HepG2 (cell line): ENCODE measurements around the gene PRKAR1B. TPM values are rescaled to one million over a fixed set of nuclear protein-coding genes. Genes with fewer than 3 reads are reported as not detected.

Source experiments
- CENPT ChIP-seq: sonication (generic); formaldehyde crosslinking; IDR thresholded peaks from 2 replicates; pipeline ENCODE4 v1.8.0; 2022; ENCODE audit warnings: low read depth, mild to moderate bottlenecking, moderate library complexity, missing genetic modification reagents
- DPF2 ChIP-seq: sonication (generic); formaldehyde crosslinking; IDR thresholded peaks from 2 replicates; pipeline ENCODE4 v1.4.0; 2020; ENCODE audit warnings: mild to moderate bottlenecking, low read depth, missing genetic modification reagents, borderline replicate concordance
- EEA1 ChIP-seq: sonication (generic); formaldehyde crosslinking; IDR thresholded peaks from 2 replicates; pipeline ENCODE4 v1.5.1; 2020; ENCODE audit warnings: mild to moderate bottlenecking, missing genetic modification reagents, borderline replicate concordance
- FOSL2 ChIP-seq: sonication (generic); formaldehyde crosslinking; IDR thresholded peaks from 2 replicates; pipeline ENCODE4 v1.4.0; 2020; ENCODE audit warnings: missing genetic modification reagents
- GTF2F1 ChIP-seq: fragments of 150-350 bp; IDR thresholded peaks from 2 replicates; pipeline ENCODE4 v1.6.1; 2014; ENCODE audit warnings: low read length
- KDM5A ChIP-seq: fragments of 200-600 bp; sonication (generic); IDR thresholded peaks from 2 replicates; pipeline ENCODE4 v1.7.0; 2018; ENCODE audit warnings: antibody characterized with exemption, mild to moderate bottlenecking, low read length, borderline replicate concordance
- KLF16 ChIP-seq, 2 experiments: sonication (generic) in 1 of 2; formaldehyde crosslinking in 1 of 2; IDR thresholded peaks; 2 replicates each; pipeline versions ENCODE4 v1.6.1 to v1.8.0; 2016 to 2023; ENCODE audit warnings: missing genetic modification reagents in 2 of 2, missing compliant biosample characterization in 1 of 2
- PBX2 ChIP-seq: IDR thresholded peaks from 2 replicates; pipeline ENCODE4 v1.6.1; 2016; ENCODE audit warnings: control low read depth
- POGZ ChIP-seq: sonication (generic); formaldehyde crosslinking; IDR thresholded peaks from 2 replicates; pipeline ENCODE4 v1.4.0; 2020; ENCODE audit warnings: mild to moderate bottlenecking, missing genetic modification reagents
- POLR2AphosphoS5 ChIP-seq: IDR thresholded peaks from 2 replicates; pipeline ENCODE4 v1.6.1; 2012; ENCODE audit warnings: low read depth, low read length
- RXRA ChIP-seq: sonication (generic); formaldehyde crosslinking; IDR thresholded peaks from 2 replicates; pipeline ENCODE4 v1.5.1; 2020; ENCODE audit warnings: missing genetic modification reagents
- SMYD3 ChIP-seq: sonication (generic); formaldehyde crosslinking; IDR thresholded peaks from 2 replicates; pipeline ENCODE4 v1.8.1; 2023; ENCODE audit warnings: mild to moderate bottlenecking, missing genetic modification reagents
- THAP11 ChIP-seq: IDR thresholded peaks from 2 replicates; pipeline ENCODE4 v1.6.1; 2016; ENCODE audit warnings: missing biosample characterization, missing genetic modification reagents
- ZBTB7A ChIP-seq: sonication (generic); formaldehyde crosslinking; IDR thresholded peaks from 2 replicates; pipeline ENCODE4 v1.8.0; 2022; ENCODE audit warnings: mild to moderate bottlenecking, missing genetic modification reagents
- ZNF274 ChIP-seq: sonication (generic); formaldehyde crosslinking; IDR thresholded peaks from 2 replicates; pipeline ENCODE4 v1.5.1; 2020; ENCODE audit warnings: mild to moderate bottlenecking, missing genetic modification reagents
- ZNF30 ChIP-seq: sonication (generic); formaldehyde crosslinking; IDR thresholded peaks from 2 replicates; pipeline ENCODE4 v1.5.0; 2020; ENCODE audit warnings: mild to moderate bottlenecking, missing genetic modification reagents
- ZNF343 ChIP-seq: sonication (generic); formaldehyde crosslinking; IDR thresholded peaks from 2 replicates; pipeline ENCODE4 v1.4.0; 2020; ENCODE audit warnings: mild to moderate bottlenecking, missing genetic modification reagents
- ZNF589 ChIP-seq: sonication (generic); formaldehyde crosslinking; conservative IDR thresholded peaks from 2 replicates; pipeline ENCODE4 v1.8.0; 2022; ENCODE audit warnings: mild to moderate bottlenecking, moderate library complexity, missing genetic modification reagents
- ZNF674 ChIP-seq: sonication (generic); formaldehyde crosslinking; IDR thresholded peaks from 2 replicates; pipeline ENCODE4 v1.5.0; 2020; ENCODE audit warnings: low read depth, mild to moderate bottlenecking, missing genetic modification reagents
- ZSCAN30 ChIP-seq: sonication (generic); formaldehyde crosslinking; IDR thresholded peaks from 2 replicates; pipeline ENCODE4 v1.5.0; 2020; ENCODE audit warnings: mild to moderate bottlenecking, missing genetic modification reagents
- polyA plus RNA-seq, 8 experiments: library from polyadenylated mRNA; depleted of rRNA in 3 of 8; stranded (reverse) in 7 of 8; unstranded in 1 of 8; fragments of >200 nt; fragmentation: Illumina TruSeq in 4 of 8; extraction: Trizol in 4 of 8; gene quantifications; 2 replicates each; pipeline versions ENCODE4 v1.2.1 to v1.2.3, GENCODE V29; 2011 to 2016; ENCODE audit warnings: low read depth in 4 of 8, missing spikeins in 1 of 8, mixed read lengths in 1 of 8; ENCODE audit not compliant: insufficient read depth in 1 of 8
- total RNA-seq, 5 experiments: library from RNA; depleted of rRNA; stranded (reverse); fragments of >200 nt; fragmentation: Illumina TruSeq; extraction: Trizol; gene quantifications; 2 replicates each; pipeline ENCODE4 v1.2.3, GENCODE V29; 2016; ENCODE audit warnings: low read depth in 1 of 5
- TF ChIP-seq, protein P1 (sequence below): sonication (generic); formaldehyde crosslinking; IDR thresholded peaks from 2 replicates; pipeline ENCODE4 v1.4.0; 2020; ENCODE audit warnings: missing genetic modification reagents
- TF ChIP-seq, protein P2 (sequence below): sonication (generic); formaldehyde crosslinking; IDR thresholded peaks from 2 replicates; pipeline ENCODE4 v1.5.0; 2020; ENCODE audit warnings: mild to moderate bottlenecking, missing genetic modification reagents

PRKAR1B gene
- total and polyA plus RNA-seq, 2 of the 13 experiments (the other 11 are each of a cell fraction or from before 2014, with no cell fraction given): 7.9 to 28.2 TPM

- TF ChIP-seq DPF2 (CRISPR knock-in tag) (0 out of 2 replicates have a peak, but pooled peaks have one; percentile 34), KDM5A (no peak), POLR2AphosphoS5 (no peak), ZBTB7A (CRISPR knock-in tag) (no peak), ZNF589 (CRISPR knock-in tag) (no peak), FOSL2 (CRISPR knock-in tag) (no peak), ZNF30 (CRISPR knock-in tag) (no peak), ZNF674 (CRISPR knock-in tag) (no peak), RXRA (CRISPR knock-in tag) (no peak), ZNF343 (CRISPR knock-in tag) (peak; percentile 7; the same call in 1 of the 2 replicates), THAP11 (peak; percentile 39; the same call in 1 of the 2 replicates), CENPT (CRISPR knock-in tag) (no peak), SMYD3 (CRISPR knock-in tag) (0 out of 2 replicates have a peak, but pooled peaks have one; percentile 37), KLF16 (CRISPR knock-in tag; IDR thresholded peaks at IDR 0.05) (no peak), PBX2 (no peak), EEA1 (CRISPR knock-in tag) (no peak), POGZ (peak; percentile 46; the same call in 1 of the 2 replicates), ZNF274 (CRISPR knock-in tag) (no peak), ZSCAN30 (CRISPR knock-in tag) (no peak), GTF2F1 (no peak)
- TF ChIP-seq, protein P1, sequence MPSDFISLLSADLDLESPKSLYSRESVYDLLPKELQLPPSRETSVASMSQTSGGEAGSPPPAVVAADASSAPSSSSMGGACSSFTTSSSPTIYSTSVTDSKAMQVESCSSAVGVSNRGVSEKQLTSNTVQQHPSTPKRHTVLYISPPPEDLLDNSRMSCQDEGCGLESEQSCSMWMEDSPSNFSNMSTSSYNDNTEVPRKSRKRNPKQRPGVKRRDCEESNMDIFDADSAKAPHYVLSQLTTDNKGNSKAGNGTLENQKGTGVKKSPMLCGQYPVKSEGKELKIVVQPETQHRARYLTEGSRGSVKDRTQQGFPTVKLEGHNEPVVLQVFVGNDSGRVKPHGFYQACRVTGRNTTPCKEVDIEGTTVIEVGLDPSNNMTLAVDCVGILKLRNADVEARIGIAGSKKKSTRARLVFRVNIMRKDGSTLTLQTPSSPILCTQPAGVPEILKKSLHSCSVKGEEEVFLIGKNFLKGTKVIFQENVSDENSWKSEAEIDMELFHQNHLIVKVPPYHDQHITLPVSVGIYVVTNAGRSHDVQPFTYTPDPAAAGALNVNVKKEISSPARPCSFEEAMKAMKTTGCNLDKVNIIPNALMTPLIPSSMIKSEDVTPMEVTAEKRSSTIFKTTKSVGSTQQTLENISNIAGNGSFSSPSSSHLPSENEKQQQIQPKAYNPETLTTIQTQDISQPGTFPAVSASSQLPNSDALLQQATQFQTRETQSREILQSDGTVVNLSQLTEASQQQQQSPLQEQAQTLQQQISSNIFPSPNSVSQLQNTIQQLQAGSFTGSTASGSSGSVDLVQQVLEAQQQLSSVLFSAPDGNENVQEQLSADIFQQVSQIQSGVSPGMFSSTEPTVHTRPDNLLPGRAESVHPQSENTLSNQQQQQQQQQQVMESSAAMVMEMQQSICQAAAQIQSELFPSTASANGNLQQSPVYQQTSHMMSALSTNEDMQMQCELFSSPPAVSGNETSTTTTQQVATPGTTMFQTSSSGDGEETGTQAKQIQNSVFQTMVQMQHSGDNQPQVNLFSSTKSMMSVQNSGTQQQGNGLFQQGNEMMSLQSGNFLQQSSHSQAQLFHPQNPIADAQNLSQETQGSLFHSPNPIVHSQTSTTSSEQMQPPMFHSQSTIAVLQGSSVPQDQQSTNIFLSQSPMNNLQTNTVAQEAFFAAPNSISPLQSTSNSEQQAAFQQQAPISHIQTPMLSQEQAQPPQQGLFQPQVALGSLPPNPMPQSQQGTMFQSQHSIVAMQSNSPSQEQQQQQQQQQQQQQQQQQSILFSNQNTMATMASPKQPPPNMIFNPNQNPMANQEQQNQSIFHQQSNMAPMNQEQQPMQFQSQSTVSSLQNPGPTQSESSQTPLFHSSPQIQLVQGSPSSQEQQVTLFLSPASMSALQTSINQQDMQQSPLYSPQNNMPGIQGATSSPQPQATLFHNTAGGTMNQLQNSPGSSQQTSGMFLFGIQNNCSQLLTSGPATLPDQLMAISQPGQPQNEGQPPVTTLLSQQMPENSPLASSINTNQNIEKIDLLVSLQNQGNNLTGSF (CRISPR knock-in tag): no peak
- TF ChIP-seq, protein P2, sequence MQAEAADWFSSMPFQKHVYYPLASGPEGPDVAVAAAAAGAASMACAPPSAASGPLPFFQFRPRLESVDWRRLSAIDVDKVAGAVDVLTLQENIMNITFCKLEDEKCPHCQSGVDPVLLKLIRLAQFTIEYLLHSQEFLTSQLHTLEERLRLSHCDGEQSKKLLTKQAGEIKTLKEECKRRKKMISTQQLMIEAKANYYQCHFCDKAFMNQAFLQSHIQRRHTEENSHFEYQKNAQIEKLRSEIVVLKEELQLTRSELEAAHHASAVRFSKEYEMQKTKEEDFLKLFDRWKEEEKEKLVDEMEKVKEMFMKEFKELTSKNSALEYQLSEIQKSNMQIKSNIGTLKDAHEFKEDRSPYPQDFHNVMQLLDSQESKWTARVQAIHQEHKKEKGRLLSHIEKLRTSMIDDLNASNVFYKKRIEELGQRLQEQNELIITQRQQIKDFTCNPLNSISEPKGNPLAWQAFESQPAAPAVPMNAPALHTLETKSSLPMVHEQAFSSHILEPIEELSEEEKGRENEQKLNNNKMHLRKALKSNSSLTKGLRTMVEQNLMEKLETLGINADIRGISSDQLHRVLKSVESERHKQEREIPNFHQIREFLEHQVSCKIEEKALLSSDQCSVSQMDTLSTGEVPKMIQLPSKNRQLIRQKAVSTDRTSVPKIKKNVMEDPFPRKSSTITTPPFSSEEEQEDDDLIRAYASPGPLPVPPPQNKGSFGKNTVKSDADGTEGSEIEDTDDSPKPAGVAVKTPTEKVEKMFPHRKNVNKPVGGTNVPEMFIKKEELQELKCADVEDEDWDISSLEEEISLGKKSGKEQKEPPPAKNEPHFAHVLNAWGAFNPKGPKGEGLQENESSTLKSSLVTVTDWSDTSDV: no peak
Measured at GRCh38 chr7:618539-619367, 108.3 kb downstream of the PRKAR1B start (continued).
